ENCODE results near the gene DISP3. TPM values are rescaled to one million over a fixed set of nuclear protein-coding genes. Genes with fewer than 3 reads are reported as not detected.

The DISP3 gene
- total and polyA plus RNA-seq, 2 of the 13 experiments (the other 11 are each of a cell fraction or from before 2014, with no cell fraction given): 0.08 to 0.13 TPM

DNA sequence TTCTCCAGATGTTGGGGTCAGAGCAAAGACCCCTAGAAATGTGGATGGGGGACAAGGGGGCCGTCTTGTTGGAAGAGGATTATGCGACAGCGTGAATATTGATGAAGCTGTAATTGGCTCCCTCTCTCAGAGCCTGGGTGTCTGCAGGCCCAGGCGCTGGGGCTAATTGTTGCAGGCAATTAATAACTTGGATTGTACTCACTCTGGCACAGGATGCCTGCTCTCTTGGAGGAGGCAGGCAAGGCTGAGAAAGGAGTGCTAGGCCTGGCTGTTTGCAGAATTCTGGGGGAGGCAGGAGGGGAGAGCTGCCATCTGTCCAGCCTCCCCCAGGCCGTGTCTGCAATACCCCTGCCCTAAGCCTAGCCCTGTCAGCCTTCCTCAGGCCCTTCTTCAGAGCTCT is 4.1 kb upstream of the DISP3 start:
- BruUV-seq (replicated peaks): no TSS peak

More for the DNA sequence above, 4.1 kb upstream of the DISP3 start:
- Histone ChIP-seq H4K20me1 (ENCODE audit: insufficient read depth, low read length) (no peaks in the 10 kb centered on the region), H3K79me2 (ENCODE audit: insufficient read depth, low read length) (no peaks in the 10 kb centered on the region), H3K4me2 (ENCODE audit: low read depth, low read length) (no peak overlapping the region), H3K4me3 (replicated peaks in 1 of 3; ENCODE audit: insufficient read depth in 1 of 3, low read depth in 2 of 3, low read length in 3 of 3) (no peak overlapping the region), H3K27ac (ENCODE audit: extremely low read length, insufficient read depth, low read length) (no peak overlapping the region), H3K36me3 (replicated peaks in 1 of 2; ENCODE audit: control insufficient read depth in 1 of 2, insufficient read depth in 2 of 2, low read length in 2 of 2) (no peaks in the 10 kb centered on the region), H3K9ac (ENCODE audit: insufficient read depth, low read depth, low read length) (no peak overlapping the region), H3K9me3 (ENCODE audit: low read length) (no peaks in the 10 kb centered on the region), H3K4me1 (ENCODE audit: insufficient read depth, low read length) (no peaks in the 10 kb centered on the region), H2AFZ (ENCODE audit: low read length) (no peak overlapping the region), H3K27me3 (ENCODE audit: control insufficient read depth in 1 of 2, insufficient read depth in 2 of 2, low read length in 2 of 2) (peaks cover 0 to 7% of the 10 kb centered on the region in 2 experiments; a peak in 2 of 5 replicates)
- WGBS (ENCODE audit: low lambda C conversion rate): 15% methylated on average over 5 of the region's 5 CpGs
- FAIRE-seq: no peak
- no peak for ATAC-seq
- POLR2A ChIA-PET: no interaction called here
- intact Hi-C loops (cut with micrococcal nuclease; ENCODE audit: unreplicated experiment): loop anchor here (1.0 kb wide), 1 partner anchor 27 kb away; no protein-coding TSS in a partner anchor
- TF ChIP-seq, protein P1, sequence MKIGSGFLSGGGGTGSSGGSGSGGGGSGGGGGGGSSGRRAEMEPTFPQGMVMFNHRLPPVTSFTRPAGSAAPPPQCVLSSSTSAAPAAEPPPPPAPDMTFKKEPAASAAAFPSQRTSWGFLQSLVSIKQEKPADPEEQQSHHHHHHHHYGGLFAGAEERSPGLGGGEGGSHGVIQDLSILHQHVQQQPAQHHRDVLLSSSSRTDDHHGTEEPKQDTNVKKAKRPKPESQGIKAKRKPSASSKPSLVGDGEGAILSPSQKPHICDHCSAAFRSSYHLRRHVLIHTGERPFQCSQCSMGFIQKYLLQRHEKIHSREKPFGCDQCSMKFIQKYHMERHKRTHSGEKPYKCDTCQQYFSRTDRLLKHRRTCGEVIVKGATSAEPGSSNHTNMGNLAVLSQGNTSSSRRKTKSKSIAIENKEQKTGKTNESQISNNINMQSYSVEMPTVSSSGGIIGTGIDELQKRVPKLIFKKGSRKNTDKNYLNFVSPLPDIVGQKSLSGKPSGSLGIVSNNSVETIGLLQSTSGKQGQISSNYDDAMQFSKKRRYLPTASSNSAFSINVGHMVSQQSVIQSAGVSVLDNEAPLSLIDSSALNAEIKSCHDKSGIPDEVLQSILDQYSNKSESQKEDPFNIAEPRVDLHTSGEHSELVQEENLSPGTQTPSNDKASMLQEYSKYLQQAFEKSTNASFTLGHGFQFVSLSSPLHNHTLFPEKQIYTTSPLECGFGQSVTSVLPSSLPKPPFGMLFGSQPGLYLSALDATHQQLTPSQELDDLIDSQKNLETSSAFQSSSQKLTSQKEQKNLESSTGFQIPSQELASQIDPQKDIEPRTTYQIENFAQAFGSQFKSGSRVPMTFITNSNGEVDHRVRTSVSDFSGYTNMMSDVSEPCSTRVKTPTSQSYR (CRISPR knock-in tag; IDR thresholded peaks at IDR 0.05; ENCODE audit: borderline replicate concordance): no peak
- TF ChIP-seq ZNF234 (CRISPR knock-in tag; conservative IDR thresholded peaks at IDR 0.05) (no peak), IRF9 (CRISPR knock-in tag; IDR thresholded peaks at IDR 0.05; ENCODE audit: borderline replicate concordance) (no peak), ZNF354B (CRISPR knock-in tag; IDR thresholded peaks at IDR 0.05) (no peak), ZNF766 (CRISPR knock-in tag; IDR thresholded peaks at IDR 0.05; ENCODE audit: borderline replicate concordance) (no peak), SUZ12 (IDR thresholded peaks at IDR 0.05; ENCODE audit: low read depth, low read length) (no peak), AKAP8 (CRISPR knock-in tag; IDR thresholded peaks at IDR 0.05) (no peak), ZFP36L2 (CRISPR knock-in tag; IDR thresholded peaks at IDR 0.05) (no peak), SRSF9 (IDR thresholded peaks at IDR 0.05; ENCODE audit: borderline replicate concordance, insufficient read depth, low read depth, low read length, poor library complexity, severe bottlenecking) (no peak), ZNF83 (CRISPR knock-in tag; IDR thresholded peaks at IDR 0.05; ENCODE audit: borderline replicate concordance) (no peak), PTBP1 (IDR thresholded peaks at IDR 0.05; ENCODE audit: low read depth, low read length, poor library complexity, severe bottlenecking) (no peak), ARNT2 (CRISPR knock-in tag; IDR thresholded peaks at IDR 0.05; ENCODE audit: low read depth) (no peak), TCF7L2 (IDR thresholded peaks at IDR 0.05; ENCODE audit: low read depth, low read length) (no peak), ELF3 (CRISPR knock-in tag; IDR thresholded peaks at IDR 0.05) (no peak)
- TF ChIP-seq, protein P2, sequence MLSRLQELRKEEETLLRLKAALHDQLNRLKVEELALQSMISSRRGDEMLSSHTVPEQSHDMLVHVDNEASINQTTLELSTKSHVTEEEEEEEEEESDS (CRISPR knock-in tag; IDR thresholded peaks at IDR 0.05; ENCODE audit: borderline replicate concordance): no peak
- in situ Hi-C loops (cut with HindIII; ENCODE audit: extremely low pct_ligation_motif_present, low pct_unique_long_range_greater_than_20kb): loop anchor here (5.0 to 10.0 kb wide), 2 partner anchors 162 to 240 kb away; no protein-coding TSS in a partner anchor
- no peak for DNase-seq (ENCODE audit: low spot score)
- CTCF ChIA-PET (ENCODE audit: low intra/inter-chr PET ratio, low total read pairs): no interaction called here

Measured in HepG2 (cell line).